SU-DHL-6 (cell line): ENCODE measurements around the gene RGS17.

Experiments
- H2AFZ ChIP-seq: fragments of 200-600 bp; sonication (generic); 2 replicates; pipeline ENCODE4 v1.6.1; 2014; ENCODE audit warnings: low read depth, mild to moderate bottlenecking, moderate library complexity, mixed read lengths, antibody characterized with exemption, low read length; ENCODE audit not compliant: severe bottlenecking
- H3F3A ChIP-seq: fragments of 200-600 bp; shearing (Covaris generic); 2 replicates; pipeline ENCODE4 v1.6.0; 2016; ENCODE audit warnings: antibody characterized with exemption, mild to moderate bottlenecking; ENCODE audit not compliant: insufficient read depth
- H3K27ac ChIP-seq: fragments of 200-600 bp; sonication (generic); 2 replicates; pipeline ENCODE4 v1.5.1; 2016; ENCODE audit warnings: low read depth, mild to moderate bottlenecking, low read length, moderate library complexity, mixed read lengths
- H3K27me3 ChIP-seq: fragments of 200-600 bp; sonication (generic), shearing (Covaris generic); 2 replicates; pipeline ENCODE4 v1.6.0; 2014; ENCODE audit warnings: mild to moderate bottlenecking, low read length
- H3K36me3 ChIP-seq: fragments of 200-600 bp; sonication (generic); 2 replicates; pipeline ENCODE4 v1.6.1; 2014; ENCODE audit warnings: mild to moderate bottlenecking, low read length, mixed read lengths
- H3K4me2 ChIP-seq: fragments of 300-600, 200-600 bp; shearing (Covaris generic), sonication (generic); 2 replicates; pipeline ENCODE4 v1.6.0; 2014; ENCODE audit warnings: low read length, low read depth, mild to moderate bottlenecking; ENCODE audit not compliant: poor library complexity, severe bottlenecking
- H3K4me3 ChIP-seq: fragments of 200-600 bp; sonication (generic); 2 replicates; pipeline ENCODE4 v1.5.1; 2014; ENCODE audit warnings: antibody characterized with exemption, low read length, mild to moderate bottlenecking, mixed read lengths; ENCODE audit not compliant: insufficient read depth, poor library complexity, severe bottlenecking
- H3K79me2 ChIP-seq: fragments of 200-600 bp; sonication (generic); 2 replicates; pipeline ENCODE4 v1.6.1; 2014; ENCODE audit warnings: mild to moderate bottlenecking, low read length, moderate library complexity; ENCODE audit not compliant: insufficient read depth
- H3K9ac ChIP-seq: fragments of 200-600 bp; sonication (generic); 2 replicates; pipeline ENCODE4 v1.7.0; 2014; ENCODE audit warnings: mild to moderate bottlenecking, low read length
- H3K9me2 ChIP-seq: fragments of 200-600 bp; sonication (generic); replicated peaks from 2 replicates; pipeline ENCODE4 v1.6.1; 2014; ENCODE audit warnings: low read length; ENCODE audit not compliant: insufficient read depth
- H3K9me3 ChIP-seq: fragments of 200-600 bp; sonication (generic); 2 replicates; pipeline ENCODE4 v1.6.1; 2014; ENCODE audit warnings: low read length, mixed read lengths; ENCODE audit not compliant: insufficient read depth
- H4K20me1 ChIP-seq: fragments of 200-600 bp; sonication (generic); 2 replicates; pipeline ENCODE4 v1.6.1; 2014; ENCODE audit warnings: low read depth, mild to moderate bottlenecking, antibody characterized with exemption, low read length, moderate library complexity, mixed read lengths
- EZH2phosphoT487 ChIP-seq: fragments of 200-600 bp; sonication (generic), shearing (Covaris generic); conservative IDR thresholded peaks from 2 replicates; pipeline ENCODE4 v1.6.1; 2018; ENCODE audit warnings: mild to moderate bottlenecking, antibody characterized with exemption, low read length, moderate library complexity, mixed read lengths
- TF ChIP-seq, protein P1 (sequence below): fragments of 200-600 bp; sonication (generic); IDR thresholded peaks from one replicate; pipeline ENCODE4 v1.5.1; 2017; ENCODE audit warnings: antibody characterized with exemption, mild to moderate bottlenecking, low read length, moderate library complexity; ENCODE audit not compliant: insufficient read depth, poor library complexity, severe bottlenecking

The RGS17 gene

DNA sequence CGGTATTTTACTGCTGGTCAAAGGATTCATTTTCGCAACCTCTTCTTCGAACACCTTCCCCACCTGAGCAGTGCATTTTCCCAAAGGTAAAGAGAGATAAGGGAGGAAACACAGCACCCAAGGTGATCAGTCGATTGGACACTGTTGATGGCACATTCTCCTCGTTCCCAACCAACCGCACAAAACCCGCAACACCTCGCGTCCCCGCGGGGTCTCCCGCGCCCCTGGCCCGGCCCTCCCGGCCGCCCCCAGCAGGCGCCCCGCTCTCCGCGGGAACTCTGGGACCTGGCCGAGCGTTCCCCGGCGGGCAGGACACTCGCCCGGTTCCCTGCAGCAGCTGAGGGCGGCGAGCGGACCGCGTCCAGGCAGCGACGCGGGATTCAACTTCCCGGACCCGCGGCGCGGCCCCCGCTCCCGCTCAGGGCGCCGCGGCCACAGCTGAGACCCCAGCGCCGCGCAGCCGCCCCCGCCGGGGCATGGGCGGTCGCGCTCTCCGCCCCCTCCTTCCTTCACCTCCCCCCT is 506 bp downstream of the RGS17 start:
- Histone ChIP-seq H3K9me3 (no peaks in the 10 kb centered on the region), H2AFZ (no peak overlapping the region), H4K20me1 (no peaks in the 10 kb centered on the region), H3K4me2 (no peak overlapping the region), H3F3A (no peaks in the 10 kb centered on the region), H3K9ac (no peak overlapping the region), H3K4me3 (no peak overlapping the region), H3K79me2 (no peaks in the 10 kb centered on the region), H3K9me2 (no peaks in the 10 kb centered on the region), H3K27me3 (no peaks in the 10 kb centered on the region), H3K27ac (no peak overlapping the region), H3K36me3 (no peaks in the 10 kb centered on the region)
- no peak for TF ChIP-seq EZH2phosphoT487
- TF ChIP-seq, protein P1, sequence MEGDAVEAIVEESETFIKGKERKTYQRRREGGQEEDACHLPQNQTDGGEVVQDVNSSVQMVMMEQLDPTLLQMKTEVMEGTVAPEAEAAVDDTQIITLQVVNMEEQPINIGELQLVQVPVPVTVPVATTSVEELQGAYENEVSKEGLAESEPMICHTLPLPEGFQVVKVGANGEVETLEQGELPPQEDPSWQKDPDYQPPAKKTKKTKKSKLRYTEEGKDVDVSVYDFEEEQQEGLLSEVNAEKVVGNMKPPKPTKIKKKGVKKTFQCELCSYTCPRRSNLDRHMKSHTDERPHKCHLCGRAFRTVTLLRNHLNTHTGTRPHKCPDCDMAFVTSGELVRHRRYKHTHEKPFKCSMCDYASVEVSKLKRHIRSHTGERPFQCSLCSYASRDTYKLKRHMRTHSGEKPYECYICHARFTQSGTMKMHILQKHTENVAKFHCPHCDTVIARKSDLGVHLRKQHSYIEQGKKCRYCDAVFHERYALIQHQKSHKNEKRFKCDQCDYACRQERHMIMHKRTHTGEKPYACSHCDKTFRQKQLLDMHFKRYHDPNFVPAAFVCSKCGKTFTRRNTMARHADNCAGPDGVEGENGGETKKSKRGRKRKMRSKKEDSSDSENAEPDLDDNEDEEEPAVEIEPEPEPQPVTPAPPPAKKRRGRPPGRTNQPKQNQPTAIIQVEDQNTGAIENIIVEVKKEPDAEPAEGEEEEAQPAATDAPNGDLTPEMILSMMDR, result no peak

DNA sequence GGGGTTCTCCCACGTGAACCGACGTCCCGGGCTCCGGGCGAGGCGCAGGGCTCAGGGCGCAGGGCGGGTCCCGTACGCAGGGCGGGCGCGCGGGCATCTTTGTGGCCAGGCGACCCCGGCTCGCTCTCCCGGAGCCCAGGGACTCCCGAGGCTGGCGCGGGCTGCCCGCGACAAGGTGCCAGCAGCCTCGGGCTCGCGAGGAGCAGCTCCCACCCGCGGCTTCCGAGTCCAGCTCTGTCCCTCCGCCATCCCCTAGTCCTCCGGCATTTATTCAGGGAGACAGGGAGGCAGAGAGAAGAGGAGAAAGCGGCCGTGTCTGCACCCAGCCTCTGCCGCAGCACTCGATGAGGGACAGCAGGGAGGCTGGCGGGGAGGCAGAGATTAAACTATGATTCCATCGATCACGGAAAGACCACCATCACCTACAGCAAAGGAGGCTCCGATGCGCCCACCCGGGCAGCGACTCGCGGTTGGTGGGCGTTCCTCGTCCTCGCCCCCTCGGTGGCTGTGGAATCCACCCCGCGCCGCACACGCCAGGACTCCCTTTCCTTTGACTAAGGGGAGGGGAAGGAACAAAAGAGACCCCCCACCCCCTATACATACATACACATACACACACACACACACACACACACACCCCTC is 1.1 kb downstream of the RGS17 start:
- Histone ChIP-seq H3K79me2 (no peaks in the 10 kb centered on the region), H3K27me3 (no peaks in the 10 kb centered on the region), H3K4me2 (no peak overlapping the region), H3K9me2 (no peaks in the 10 kb centered on the region), H3K27ac (no peak overlapping the region), H3K9ac (no peak overlapping the region), H3F3A (no peaks in the 10 kb centered on the region), H3K36me3 (no peaks in the 10 kb centered on the region), H3K9me3 (no peaks in the 10 kb centered on the region), H3K4me3 (no peak overlapping the region), H4K20me1 (no peaks in the 10 kb centered on the region), H2AFZ (no peak overlapping the region)
- TF ChIP-seq EZH2phosphoT487, result no peak
- TF ChIP-seq, protein P1, result no peak

DNA sequence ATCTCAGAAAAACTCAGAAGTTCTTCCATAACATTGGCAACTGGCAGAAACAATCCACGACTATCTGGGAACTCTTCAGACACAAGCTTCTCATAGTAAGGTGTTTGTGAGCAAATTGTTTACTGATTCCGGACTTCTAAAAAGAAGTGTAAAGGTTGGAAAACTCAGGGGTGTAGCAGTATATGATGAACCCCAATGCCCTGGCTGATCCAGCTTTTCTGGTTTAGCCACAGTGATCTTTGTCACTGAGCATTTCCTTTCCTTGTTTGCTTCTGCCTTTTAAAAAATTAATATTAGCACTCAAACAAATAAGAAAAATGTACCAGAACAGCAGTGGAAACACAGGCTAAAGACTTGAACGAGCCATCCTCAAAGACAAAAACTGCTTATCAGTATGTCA is 4.9 kb downstream of the RGS17 start:
- Histone ChIP-seq H3K27me3 (no peaks in the 10 kb centered on the region), H2AFZ (no peak overlapping the region), H4K20me1 (no peaks in the 10 kb centered on the region), H3K9me2 (no peaks in the 10 kb centered on the region), H3F3A (no peaks in the 10 kb centered on the region), H3K79me2 (no peaks in the 10 kb centered on the region), H3K4me2 (no peak overlapping the region), H3K27ac (no peak overlapping the region), H3K4me3 (no peak overlapping the region), H3K9me3 (no peaks in the 10 kb centered on the region), H3K36me3 (no peaks in the 10 kb centered on the region), H3K9ac (no peak overlapping the region)
- TF ChIP-seq, protein P1, result no peak
- no peak for TF ChIP-seq EZH2phosphoT487
